RWPE2 (cell line): ENCODE results near the gene ECM2.

ENCODE experiments used
- ATAC-seq: fragments of 200-7000 bp; cut with Tn5 transposase; 3 replicates; pipeline ENCODE4 v1.9.1; 2021; ENCODE audit warnings: low read depth
- DNase-seq: peaks from one replicate; pipeline ENCODE4 v3.0.0-alpha.2; 2020; ENCODE audit warnings: low spot score
- H3K27ac ChIP-seq: fragments of 450-650 bp; 2 replicates; pipeline ENCODE4 v1.5.1; 2017; ENCODE audit warnings: mild to moderate bottlenecking; ENCODE audit not compliant: poor library complexity, severe bottlenecking
- H3K27me3 ChIP-seq: fragments of 250-450 bp; sonication (Bioruptor Pico); 2 replicates; pipeline ENCODE4 v1.5.1; 2021; ENCODE audit warnings: mild to moderate bottlenecking, moderate library complexity; ENCODE audit not compliant: insufficient read depth, poor library complexity, severe bottlenecking
- H3K36me3 ChIP-seq: fragments of 250-450 bp; sonication (Bioruptor Pico); 2 replicates; pipeline ENCODE4 v1.5.1; 2020; ENCODE audit warnings: low read depth, mild to moderate bottlenecking, moderate library complexity
- H3K4me1 ChIP-seq: fragments of 250-450 bp; sonication (Bioruptor Pico); 2 replicates; pipeline ENCODE4 v1.5.1; 2021; ENCODE audit warnings: mild to moderate bottlenecking, moderate library complexity; ENCODE audit not compliant: insufficient read depth, poor library complexity, severe bottlenecking
- H3K4me3 ChIP-seq: fragments of 250-450 bp; sonication (Bioruptor Pico); 2 replicates; pipeline ENCODE4 v1.5.1; 2021; ENCODE audit warnings: mild to moderate bottlenecking, moderate library complexity; ENCODE audit not compliant: severe bottlenecking
- H3K9me3 ChIP-seq: fragments of 250-450 bp; sonication (Bioruptor Pico); 2 replicates; pipeline ENCODE4 v1.5.1; 2021; ENCODE audit warnings: mild to moderate bottlenecking, moderate library complexity; ENCODE audit not compliant: severe bottlenecking
- TF ChIP-seq, protein P1 (sequence below): fragments of 450-650 bp; IDR thresholded peaks from one replicate; pipeline ENCODE4 v1.5.1; 2017; ENCODE audit warnings: mild to moderate bottlenecking, moderate library complexity; ENCODE audit not compliant: poor library complexity, severe bottlenecking

The ECM2 gene

DNA sequence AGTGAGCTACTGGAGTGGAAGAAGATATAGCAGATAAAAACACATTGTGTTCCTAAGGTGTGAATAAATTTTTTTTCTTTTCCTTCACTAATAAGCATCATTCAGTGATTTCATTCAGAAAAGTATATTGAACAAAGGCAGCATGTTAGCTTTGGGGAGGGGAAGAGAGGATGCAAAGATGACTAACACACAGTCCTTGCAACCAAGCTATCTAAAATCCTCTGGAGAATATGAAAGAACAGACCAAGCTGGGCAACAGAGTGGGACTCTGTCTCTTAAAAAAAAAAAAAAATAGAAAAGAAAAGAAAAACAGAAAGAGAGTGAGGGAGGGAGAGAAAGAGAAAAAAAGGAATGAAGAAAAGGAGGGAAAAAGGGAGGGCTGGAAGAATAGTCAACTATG, 89.3 kb downstream of the ECM2 start:
- Histone ChIP-seq H3K4me1 (no peaks in the 10 kb centered on the region), H3K4me3 (no peak overlapping the region), H3K9me3 (no peaks in the 10 kb centered on the region), H3K36me3 (no peaks in the 10 kb centered on the region), H3K27me3 (no peaks in the 10 kb centered on the region), H3K27ac (no peak overlapping the region)
- TF ChIP-seq, protein P1, sequence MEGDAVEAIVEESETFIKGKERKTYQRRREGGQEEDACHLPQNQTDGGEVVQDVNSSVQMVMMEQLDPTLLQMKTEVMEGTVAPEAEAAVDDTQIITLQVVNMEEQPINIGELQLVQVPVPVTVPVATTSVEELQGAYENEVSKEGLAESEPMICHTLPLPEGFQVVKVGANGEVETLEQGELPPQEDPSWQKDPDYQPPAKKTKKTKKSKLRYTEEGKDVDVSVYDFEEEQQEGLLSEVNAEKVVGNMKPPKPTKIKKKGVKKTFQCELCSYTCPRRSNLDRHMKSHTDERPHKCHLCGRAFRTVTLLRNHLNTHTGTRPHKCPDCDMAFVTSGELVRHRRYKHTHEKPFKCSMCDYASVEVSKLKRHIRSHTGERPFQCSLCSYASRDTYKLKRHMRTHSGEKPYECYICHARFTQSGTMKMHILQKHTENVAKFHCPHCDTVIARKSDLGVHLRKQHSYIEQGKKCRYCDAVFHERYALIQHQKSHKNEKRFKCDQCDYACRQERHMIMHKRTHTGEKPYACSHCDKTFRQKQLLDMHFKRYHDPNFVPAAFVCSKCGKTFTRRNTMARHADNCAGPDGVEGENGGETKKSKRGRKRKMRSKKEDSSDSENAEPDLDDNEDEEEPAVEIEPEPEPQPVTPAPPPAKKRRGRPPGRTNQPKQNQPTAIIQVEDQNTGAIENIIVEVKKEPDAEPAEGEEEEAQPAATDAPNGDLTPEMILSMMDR, result no peak
- DNase-seq, result no peak
- ATAC-seq, result no peak
